CD4-positive, alpha-beta T cell treated with Interleukin-21 for 1 hour (primary cell): ENCODE measurements around the gene EFNA2.

Experiments used
- DNase-seq: peaks from one replicate; pipeline ENCODE4 v3.0.0-alpha.2; 2020

EFNA2 gene

GRCh38 chr19:1284979-1285736 lies 515 bp upstream of the EFNA2 start:
- DNase-seq: no peak

- no peak for DNase-seq
These were observed 1.0 kb downstream of the EFNA2 start for GRCh38 chr19:1286487-1287353.

- no peak for DNase-seq
These were observed 1.9 kb downstream of the EFNA2 start for GRCh38 chr19:1287354-1288225.

- no peak for DNase-seq
These were observed 2.5 kb downstream of the EFNA2 start for GRCh38 chr19:1288226-1288612.

- no peak for DNase-seq
These were observed 3.4 kb downstream of the EFNA2 start for GRCh38 chr19:1288833-1289685.

GRCh38 chr19:1289686-1290025 lies 4.0 kb downstream of the EFNA2 start:
- no peak for DNase-seq

GRCh38 chr19:1290196-1290702 lies 4.6 kb downstream of the EFNA2 start:
- no peak for DNase-seq

GRCh38 chr19:1290703-1291651 lies 5.3 kb downstream of the EFNA2 start:
- DNase-seq: no peak

GRCh38 chr19:1291761-1292418 lies 6.2 kb downstream of the EFNA2 start:
- DNase-seq: no peak

- DNase-seq: no peak
These were observed 6.9 kb downstream of the EFNA2 start for GRCh38 chr19:1292419-1293151.

- DNase-seq: no peak
These were observed 8.3 kb downstream of the EFNA2 start for GRCh38 chr19:1293782-1294604.

- no peak for DNase-seq
These were observed 9.0 kb downstream of the EFNA2 start for GRCh38 chr19:1294688-1295087.

- DNase-seq: peak; percentile 43
These were observed 9.7 kb downstream of the EFNA2 start for GRCh38 chr19:1295169-1296012.

GRCh38 chr19:1296078-1296477 lies 10.4 kb downstream of the EFNA2 start:
- no peak for DNase-seq

GRCh38 chr19:1296575-1297271 lies 11.1 kb downstream of the EFNA2 start:
- no peak for DNase-seq

GRCh38 chr19:1298235-1298634 lies 12.6 kb downstream of the EFNA2 start:
- DNase-seq: no peak

- DNase-seq: no peak
These were observed 14.1 kb downstream of the EFNA2 start for GRCh38 chr19:1299801-1300200.
